ENCODE data around the gene MAD1L1. TPM values are rescaled to one million over a fixed set of nuclear protein-coding genes. Genes with fewer than 3 reads are reported as not detected.
A peak's percentile ranks its signal among the peaks of the same experiment; 100 is the strongest.

The MAD1L1 gene
- total and polyA plus RNA-seq, 2 of the 8 experiments (the other 6 are each of a cell fraction or from before 2014, with no cell fraction given), result 40.4 to 44.6 TPM

- 91% methylated on average over 23 of the region's 23 CpGs; no CpG with 5 or more reads in 1 of the 2 experiments for WGBS, 2 experiments (ENCODE audit: extremely low coverage in 1 of 2, insufficient coverage in 1 of 2, insufficient read length in 1 of 2, insufficient replicate concordance in 2 of 2, low coverage in 1 of 2, low lambda C conversion rate in 2 of 2, missing lambda C conversion rate in 1 of 2)
- POLR2A ChIA-PET (ENCODE audit: partially characterized antibody), result no interaction called here
- CTCF ChIA-PET (ENCODE audit: partially characterized antibody), result no interaction called here
These were observed 245.6 kb downstream of the MAD1L1 start for GRCh38 chr7:1987084-1987535.

More at GRCh38 chr7:1987084-1987535, 245.6 kb downstream of the MAD1L1 start:
- Histone ChIP-seq H2BK15ac (ENCODE audit: low read length) (no peak overlapping the region), H3K23me2 (ENCODE audit: low read depth, low read length) (no peaks in the 10 kb centered on the region; the same call in 1 of the 2 replicates), H3K79me1 (ENCODE audit: low read depth, low read length) (no peaks in the 10 kb centered on the region; the same call in 1 of the 2 replicates), H3K36me3 (ENCODE audit: control insufficient read depth in 2 of 4, insufficient read depth in 4 of 4, low read length in 3 of 4) (no peaks in the 10 kb centered on the region), H3K9ac (replicated peaks in 1 of 4; ENCODE audit: extremely low read depth in 1 of 4, low read depth in 3 of 4, low read length in 3 of 4) (no peak overlapping the region), H4K8ac (ENCODE audit: extremely low read depth, insufficient read depth, low read length) (peak overlapping the region; percentile 68), H4K5ac (ENCODE audit: insufficient read length, low read depth, low read length) (no peak overlapping the region), H3K27me3 (replicated peaks in 1 of 4; ENCODE audit: control insufficient read depth in 3 of 4, extremely low read depth in 1 of 4, insufficient read depth in 3 of 4, low read length in 3 of 4) (no peaks in the 10 kb centered on the region), H2AFZ (ENCODE audit: low read length) (no peak overlapping the region), H3K4me1 (replicated peaks in 1 of 4; ENCODE audit: control insufficient read depth in 3 of 4, insufficient read depth in 4 of 4, low read length in 3 of 4) (no peaks in the 10 kb centered on the region; a peak in 1 of 7 replicates), H4K20me1 (replicated peaks in 1 of 2; ENCODE audit: control insufficient read depth in 1 of 2, insufficient read depth in 2 of 2, low read length in 2 of 2) (no peaks in the 10 kb centered on the region), H3K23ac (ENCODE audit: insufficient read length) (no peak overlapping the region), H2BK12ac (ENCODE audit: low read depth, low read length) (no peak overlapping the region), H3K9me3 (ENCODE audit: insufficient read depth in 2 of 2, low read depth in 1 of 2, low read length in 1 of 2) (no peaks in the 10 kb centered on the region), H3K4me2 (ENCODE audit: insufficient read depth in 1 of 2, low read depth in 2 of 2, low read length in 2 of 2) (no peak overlapping the region), H3K14ac (ENCODE audit: insufficient read length) (no peak overlapping the region), H3K27ac (ENCODE audit: low read depth, low read length) (no peak overlapping the region), H3K4me3 (ENCODE audit: extremely low read depth in 1 of 4, insufficient read depth in 2 of 4, low read depth in 3 of 4, low read length in 4 of 4) (no peak overlapping the region), H2BK120ac (replicated peaks; ENCODE audit: low read depth, low read length) (no peak overlapping the region), H3K4ac (replicated peaks; ENCODE audit: insufficient read length, low read depth, low read length) (no peak overlapping the region), H2BK5ac (ENCODE audit: low read depth, low read length) (no peak overlapping the region), H3K56ac (replicated peaks; ENCODE audit: insufficient read length, low read depth, low read length) (no peak overlapping the region), H3K79me2 (ENCODE audit: control insufficient read depth in 1 of 2, insufficient read depth in 2 of 2, low read length in 2 of 2) (no peaks in the 10 kb centered on the region), H3K18ac (ENCODE audit: extremely low read depth, low read length) (no peak overlapping the region; the same call in 1 of the 2 replicates), H4K91ac (replicated peaks; ENCODE audit: insufficient read length, low read length) (no peak overlapping the region), H2BK20ac (ENCODE audit: low read length) (no peak overlapping the region), H2AK5ac (ENCODE audit: low read depth, low read length) (no peak overlapping the region; the same call in 1 of the 2 replicates)
- TF ChIP-seq RBBP5 (IDR thresholded peaks at IDR 0.05; ENCODE audit: borderline replicate concordance, low read depth, low read length) (no peak), RFX5 (IDR thresholded peaks at IDR 0.05; ENCODE audit: borderline replicate concordance, low read depth, low read length) (no peak), CBX5 (IDR thresholded peaks at IDR 0.05; ENCODE audit: low read depth, low read length) (no peak), KDM4A (IDR thresholded peaks at IDR 0.05; ENCODE audit: low read depth, low read length, severe bottlenecking) (no peak), E2F6 (IDR thresholded peaks at IDR 0.05) (no peak)
- DNase-seq (ENCODE audit: low read depth in 1 of 2, low spot score in 2 of 2) (no peak), FAIRE-seq (no peak)
